Activated CD4-positive, alpha-beta T cell treated with anti-CD3 and anti-CD28 coated beads, Interleukin-10, Interleukin-2, amounts not matched to agents 100 ng/mL and 50 ng/mL, durations not matched to agents 16 hours and 8 hours (primary cell): ENCODE measurements around the gene CD300C.
A peak's percentile ranks its signal among the peaks of the same experiment; 100 is the strongest.
"Not testable (repeated sequence)": the region's sequence is repeated elsewhere in the genome, so short reads cannot be mapped to it uniquely, and the experiment has no call there.

Source experiments
- DNase-seq: peaks from one replicate; pipeline ENCODE4 v3.0.0-alpha.2; 2020

Gene CD300C

DNA sequence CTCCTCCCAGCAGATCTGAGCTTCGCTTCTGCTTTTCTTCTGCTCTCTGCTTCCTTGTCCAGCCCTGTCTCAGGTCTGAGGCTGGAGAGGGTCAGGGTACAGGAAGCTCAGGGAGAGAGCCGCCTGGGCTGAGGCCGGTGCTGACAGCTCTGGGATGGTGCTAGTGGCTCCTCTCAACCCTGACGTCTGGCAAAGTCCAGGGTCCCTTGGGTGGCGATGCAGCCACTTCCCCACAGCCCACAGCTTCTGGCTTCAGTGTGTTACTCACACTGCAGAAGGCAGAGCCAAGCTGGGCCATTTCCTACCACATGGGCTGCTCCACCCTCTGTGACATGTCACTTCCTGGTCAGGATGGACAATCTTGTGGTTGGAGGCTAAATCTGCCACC lies at the start of gene CD300C:
CD300C (minus strand) TSS at position 273 of the 388 bp plus-strand sequence. CDS start 333 bp downstream, outside the sequence.
- DNase-seq: peak; percentile 19

DNA sequence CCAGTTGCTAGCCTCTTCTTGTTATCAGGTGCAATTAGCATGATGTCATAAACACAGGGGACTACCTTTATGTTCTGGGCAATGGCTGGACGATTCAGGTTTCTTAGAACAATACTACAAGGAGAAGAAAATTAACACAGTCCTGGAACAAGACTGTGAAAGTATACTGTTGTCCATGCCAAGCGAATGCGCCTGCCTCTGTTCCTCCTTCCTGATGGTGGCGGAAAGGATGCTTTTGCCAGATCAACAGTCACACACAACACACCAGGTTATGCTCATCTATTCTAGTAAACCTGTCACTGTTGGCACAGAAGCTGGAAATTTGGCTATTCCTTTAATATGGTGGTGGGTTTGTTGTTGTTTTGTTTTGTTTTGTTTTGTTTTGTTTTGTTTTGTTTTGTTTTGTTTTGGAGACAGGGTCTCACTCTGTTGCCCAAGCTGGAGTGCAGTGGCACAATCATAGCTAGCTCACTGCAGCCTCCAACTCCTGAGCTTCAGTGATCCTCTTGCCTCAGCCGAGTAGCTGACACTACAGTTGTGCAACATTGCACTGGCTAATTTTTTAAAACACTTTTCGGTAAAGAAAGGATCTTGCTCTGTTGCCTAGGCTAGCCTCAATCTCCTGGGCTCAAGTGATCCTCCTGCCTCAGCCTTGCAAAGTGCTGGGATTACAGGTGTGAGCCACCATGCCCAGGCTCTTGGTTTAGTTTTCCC lies 49.3 kb upstream of the CD300C start:
- DNase-seq: no peak

DNA sequence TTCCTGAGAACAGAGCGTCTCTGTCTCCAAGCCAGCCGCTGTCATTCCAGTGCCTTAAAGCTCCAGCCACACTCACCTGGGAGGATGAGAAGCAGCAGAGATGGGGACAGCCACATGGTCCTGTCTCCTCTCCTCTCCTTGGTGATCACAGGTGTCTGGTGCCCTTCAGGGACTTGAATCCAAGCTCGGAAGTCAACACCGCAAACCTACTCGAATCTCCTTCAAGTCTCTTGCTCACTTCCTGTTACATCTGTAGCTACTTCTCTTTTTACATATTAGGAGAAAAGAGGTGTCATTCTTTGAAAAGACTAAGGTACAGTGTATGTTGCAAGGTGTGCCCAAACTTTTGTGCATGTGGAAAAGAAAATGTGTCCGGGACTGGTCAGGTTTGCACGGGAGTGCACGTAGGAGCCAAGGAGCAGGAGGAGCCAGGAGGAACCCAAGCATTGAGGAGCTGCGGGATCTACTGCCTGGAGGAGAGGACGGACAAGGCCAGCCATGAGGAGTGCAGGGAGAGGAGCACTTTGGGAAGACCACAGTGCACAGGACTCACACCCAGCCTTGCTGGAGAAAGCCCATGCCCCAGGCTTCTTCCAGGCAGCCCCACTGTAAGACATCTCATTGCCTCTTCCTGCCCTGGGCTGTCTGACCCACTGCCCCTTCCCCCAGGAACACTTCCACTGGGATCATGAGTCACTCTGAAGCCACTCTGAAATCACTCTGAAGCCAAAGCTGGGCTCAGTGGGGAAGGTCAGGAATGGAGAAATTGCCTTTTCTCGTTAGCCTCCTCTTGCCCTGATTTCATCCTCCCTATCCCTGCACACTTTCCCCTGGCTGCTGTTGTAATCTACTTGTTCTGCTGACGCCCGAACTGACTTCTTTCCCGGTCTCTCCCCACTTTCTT lies 46.4 kb upstream of the CD300C start, which contains the start of gene CD300LD:
CD300LD (minus strand) TSS at position 197 of the 904 bp plus-strand sequence; CDS start at position 116, 81 bp downstream.
- DNase-seq: peak; percentile 12

DNA sequence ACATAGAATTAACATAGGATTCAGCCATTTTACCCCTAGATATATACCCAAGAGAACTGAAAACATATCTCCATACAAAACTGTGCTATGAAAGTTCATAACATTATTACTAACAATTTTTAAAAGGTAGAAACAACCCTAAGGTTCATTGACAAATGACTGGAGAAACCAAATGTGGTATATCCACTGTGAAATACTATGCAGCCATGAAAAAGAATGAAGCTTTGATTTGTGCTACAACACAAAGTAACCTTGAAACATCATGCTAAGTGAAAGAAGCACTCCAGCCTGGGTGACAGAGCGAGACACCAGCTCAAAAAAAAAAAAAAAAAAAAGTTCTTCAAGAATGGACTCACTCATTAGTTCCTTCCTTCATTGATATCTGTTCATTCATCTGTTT lies 45.6 kb upstream of the CD300C start:
- DNase-seq: no peak

DNA sequence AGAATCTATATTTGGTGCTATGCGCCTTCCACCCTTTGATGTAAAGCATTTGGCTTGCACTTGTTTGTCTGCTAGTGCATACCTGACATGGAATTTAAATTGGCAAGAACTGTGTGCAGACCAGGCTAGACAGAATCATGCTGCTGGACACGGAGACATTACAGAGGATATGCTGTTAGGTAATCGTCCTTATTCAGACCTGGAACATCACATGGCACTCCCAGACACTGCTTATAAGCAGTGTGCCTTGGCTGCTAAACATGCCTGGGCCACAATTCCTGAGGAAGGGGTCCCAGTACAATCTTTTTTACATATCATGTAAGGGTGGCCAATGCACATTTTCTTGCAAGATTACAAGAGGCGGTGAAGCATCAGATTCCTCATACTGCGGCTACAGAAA lies 39.8 kb upstream of the CD300C start:
- no peak for DNase-seq

DNA sequence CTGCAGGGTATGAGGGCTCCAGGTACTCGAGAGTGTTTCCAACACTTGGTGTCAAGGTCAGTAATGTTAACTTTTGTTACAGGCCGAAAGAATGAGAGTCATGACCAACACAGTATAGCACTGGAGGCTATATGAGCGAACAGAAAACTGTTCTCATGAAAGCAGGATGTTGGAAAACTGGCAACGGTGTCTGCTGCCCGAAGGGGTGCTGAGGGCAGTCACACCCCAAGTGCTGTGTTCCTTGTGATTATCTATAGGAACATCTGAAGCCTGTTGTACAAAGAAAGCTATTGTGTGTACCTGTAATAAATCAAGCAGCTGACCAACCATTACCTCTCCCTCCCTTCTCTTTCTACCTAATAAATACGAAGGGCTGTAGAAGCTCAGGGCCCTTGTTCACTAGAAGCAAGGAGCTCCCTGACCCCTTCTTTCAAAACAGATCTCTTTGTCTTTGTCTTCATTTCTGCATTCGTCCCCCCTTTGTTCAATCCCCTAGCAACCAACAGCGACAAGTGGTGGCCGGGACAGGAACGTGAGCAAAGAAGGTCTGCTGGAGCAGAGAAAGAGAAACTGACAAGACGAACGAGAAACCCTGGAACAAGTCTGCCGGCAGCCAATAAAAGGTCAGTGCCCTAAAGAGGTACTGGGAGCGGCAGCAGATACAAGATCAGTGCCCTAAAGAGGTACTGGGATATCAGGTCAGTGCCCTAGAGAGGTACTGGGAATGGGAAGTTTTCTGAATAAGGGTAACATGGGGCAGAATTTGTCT lies 38.6 kb upstream of the CD300C start:
- no peak for DNase-seq

DNA sequence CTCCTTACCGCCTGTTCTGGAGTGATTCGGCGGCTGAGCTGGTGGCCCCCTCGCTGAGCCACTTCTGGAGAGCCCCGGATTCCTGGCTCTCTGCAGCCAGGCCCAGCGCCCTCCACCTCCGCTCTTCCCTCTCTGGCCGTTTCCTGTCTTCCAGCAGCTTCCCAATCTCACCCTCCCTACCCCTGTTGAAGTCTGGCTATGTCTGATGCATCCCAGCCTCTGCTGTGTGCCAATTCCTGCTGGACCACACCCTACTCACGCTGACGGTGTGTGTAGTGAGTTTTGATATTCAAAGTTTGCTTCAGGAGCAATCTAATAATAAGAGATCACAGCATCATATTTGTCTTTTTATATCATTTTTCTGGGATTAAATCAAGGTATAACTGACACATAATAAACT lies 36.7 kb upstream of the CD300C start:
- DNase-seq: no peak

DNA sequence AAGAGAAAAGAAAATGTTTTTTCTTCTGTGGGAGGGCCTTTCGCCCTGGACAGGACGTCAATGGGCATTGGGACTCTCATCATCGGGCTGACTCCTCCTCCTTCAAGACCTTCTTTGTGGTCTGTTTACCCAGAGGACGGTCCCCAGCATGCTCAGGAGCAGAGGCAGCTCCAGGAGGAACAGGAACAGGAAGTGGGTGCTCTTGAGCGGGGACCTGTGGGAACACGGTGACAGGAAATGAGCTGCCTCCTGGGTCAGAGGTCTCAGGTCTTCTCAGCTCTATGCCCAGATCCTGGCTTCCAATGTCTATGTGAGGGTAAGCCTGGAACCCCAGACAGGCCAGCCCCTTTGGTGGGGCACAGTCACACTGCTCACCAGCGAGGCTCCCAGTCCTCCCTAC lies 34.0 kb upstream of the CD300C start:
- DNase-seq: no peak

DNA sequence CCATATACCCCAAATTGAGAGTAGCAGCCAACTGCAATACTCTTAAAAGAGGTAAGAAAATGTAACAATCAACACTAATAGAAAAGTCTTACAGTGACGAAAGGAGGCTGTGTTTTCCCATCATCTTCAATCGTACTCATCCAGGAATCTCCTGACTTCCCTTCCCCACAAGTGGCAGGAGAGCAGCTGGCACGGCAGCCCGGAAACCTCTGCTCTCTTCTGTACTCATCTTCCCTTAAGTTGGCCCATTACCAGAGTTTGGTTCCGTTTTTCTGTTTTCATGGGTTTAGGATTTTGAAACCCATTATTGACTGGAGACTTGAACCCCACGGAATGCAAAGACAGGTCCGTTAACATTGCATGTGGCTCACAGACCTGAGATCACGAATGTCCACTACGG lies 33.1 kb upstream of the CD300C start:
- DNase-seq: no peak

DNA sequence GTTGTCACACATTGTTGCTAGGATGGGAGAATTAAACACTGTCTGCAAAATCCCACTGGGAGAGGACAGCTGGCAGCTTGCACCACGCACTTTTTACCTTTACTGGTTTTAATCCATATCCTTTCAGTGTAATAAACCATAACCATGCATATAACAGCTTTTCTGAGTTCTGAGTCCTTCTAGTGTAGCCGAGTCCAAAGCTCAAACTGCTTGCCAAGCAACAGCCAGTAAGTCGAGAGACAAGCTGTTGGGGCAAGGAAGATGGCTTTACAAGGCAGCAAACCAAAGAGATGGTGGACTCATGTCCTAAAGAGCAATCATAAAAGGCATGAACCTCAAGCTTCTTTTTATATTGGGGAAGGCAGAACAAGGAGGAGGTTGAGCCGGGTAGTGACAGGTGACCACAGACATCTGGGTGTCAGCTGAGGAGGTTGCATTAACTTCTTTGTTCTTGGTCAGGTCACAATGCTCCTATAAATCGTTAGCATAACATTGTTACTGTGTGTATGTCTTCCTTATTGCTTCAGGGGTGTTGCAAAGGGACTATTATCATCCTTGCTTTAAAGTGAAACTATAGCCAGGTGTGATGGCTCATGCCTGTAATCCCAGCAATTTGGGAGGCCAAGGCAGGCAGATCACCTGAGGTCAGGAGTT lies 28.7 kb upstream of the CD300C start:
- no peak for DNase-seq

DNA sequence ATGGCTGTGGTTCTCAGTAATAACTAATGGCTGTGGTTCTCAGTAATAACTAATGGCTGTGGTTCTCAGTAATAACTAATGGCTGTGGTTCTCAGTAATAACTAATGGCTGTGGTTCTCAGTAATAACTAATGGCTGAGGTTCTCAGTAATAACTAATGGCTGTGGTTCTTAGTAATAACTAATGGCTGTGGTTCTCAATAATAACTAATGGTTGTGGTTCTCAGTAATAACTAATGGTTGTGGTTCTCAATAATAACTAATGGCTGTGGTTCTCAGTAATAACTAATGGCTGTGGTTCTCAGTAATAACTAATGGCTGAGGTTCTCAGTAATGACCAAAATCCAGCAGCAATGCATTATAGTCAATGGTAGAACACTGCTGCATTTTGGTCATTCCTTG lies 27.7 kb upstream of the CD300C start:
- not testable (repeated sequence) for DNase-seq

DNA sequence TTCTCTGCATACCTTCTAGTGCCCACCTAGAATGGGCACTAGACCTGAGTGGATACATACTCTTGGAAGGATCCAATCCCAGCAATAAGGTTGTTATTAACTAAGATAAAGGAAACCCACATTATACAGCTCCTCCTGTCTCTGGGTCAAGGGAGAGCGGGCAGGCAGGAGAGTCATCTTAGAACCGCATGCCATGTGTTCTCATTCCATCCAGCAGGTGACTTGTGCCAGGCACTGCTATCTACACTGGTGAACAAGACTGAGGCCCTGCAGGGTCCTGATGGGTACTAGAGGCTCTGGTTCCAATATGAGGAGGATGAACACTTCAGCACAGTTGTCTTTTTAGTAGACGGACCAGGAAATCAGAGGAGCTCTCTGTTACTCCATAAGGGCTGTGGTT lies 27.3 kb upstream of the CD300C start:
- no peak for DNase-seq

DNA sequence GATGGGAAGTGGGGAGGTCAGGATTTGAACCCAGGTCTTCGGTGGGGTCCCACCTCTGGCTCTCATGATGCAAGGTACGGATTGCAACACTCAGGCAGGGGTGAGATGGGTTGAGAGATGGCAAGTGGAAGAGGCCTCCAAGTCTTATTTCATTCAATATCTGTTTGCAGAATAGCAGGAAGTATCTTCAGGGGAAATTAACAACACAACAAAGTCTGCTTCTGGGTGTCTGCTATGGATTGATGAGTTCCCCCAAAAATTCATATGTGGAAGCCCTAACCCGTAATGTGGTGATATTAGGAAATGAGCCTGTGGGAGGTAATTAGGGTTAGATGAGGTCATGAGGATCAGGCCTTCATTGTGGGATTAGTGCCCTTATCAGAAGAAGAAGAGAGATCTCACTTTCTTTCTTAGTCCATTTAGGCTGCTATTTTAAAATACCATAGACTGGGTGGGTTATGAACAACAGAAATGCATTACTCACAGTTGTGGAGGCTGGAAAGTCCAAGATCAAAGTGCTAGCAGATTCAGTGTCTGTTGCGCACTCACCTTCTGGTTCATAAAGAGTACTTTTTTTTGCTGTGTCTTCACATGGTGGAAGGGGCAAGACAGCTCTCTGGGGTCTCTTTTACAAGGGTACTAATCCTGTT lies 25.8 kb upstream of the CD300C start:
- DNase-seq: no peak

DNA sequence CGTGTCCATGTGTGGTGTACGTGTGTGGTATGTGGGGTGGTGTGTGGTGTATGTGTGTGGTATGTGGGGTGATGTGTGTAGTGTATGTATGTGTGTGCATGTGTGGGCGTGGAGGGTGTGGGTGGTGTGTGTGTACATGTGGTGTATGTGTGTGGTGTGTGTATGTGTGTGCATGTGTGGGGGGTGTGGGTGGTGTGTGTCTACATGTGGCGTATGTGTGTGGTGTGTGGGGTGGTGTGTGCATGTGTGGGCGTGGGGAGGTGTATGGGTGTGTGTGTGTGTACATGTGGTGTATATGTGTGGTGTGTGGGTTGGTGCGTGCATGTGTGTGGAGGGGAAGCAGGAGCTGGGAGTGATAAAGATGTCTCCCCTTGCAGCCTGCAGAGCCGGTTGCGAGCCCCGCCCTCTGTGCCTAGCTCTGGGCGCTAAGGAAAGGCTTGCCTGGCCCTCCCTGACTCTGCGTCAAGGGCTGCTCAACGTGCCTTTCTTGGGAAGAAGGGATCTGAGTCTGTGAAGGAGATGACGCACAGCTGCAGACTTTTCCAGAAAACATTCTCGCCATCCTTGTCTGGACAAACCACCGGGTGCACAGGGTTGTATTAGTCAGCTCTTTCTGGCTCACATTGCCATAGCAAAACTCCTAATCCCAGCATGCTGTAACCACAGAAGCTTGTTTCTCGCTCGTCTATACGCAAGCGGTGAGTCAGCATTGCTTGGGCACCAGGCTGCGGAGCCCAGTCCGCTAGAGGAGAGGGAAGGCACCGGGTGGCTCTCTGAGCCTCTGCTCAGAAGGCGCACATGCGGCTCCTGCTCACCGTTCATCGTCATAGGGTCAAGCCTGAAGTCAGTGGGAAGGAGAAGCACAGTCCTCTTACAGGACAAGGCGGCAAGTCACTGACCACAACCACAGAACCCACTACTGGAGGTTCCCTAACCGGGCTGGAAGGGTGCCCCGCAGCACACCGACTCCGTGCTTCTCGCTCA lies 23.4 kb upstream of the CD300C start:
- peak; percentile 42 for DNase-seq

DNA sequence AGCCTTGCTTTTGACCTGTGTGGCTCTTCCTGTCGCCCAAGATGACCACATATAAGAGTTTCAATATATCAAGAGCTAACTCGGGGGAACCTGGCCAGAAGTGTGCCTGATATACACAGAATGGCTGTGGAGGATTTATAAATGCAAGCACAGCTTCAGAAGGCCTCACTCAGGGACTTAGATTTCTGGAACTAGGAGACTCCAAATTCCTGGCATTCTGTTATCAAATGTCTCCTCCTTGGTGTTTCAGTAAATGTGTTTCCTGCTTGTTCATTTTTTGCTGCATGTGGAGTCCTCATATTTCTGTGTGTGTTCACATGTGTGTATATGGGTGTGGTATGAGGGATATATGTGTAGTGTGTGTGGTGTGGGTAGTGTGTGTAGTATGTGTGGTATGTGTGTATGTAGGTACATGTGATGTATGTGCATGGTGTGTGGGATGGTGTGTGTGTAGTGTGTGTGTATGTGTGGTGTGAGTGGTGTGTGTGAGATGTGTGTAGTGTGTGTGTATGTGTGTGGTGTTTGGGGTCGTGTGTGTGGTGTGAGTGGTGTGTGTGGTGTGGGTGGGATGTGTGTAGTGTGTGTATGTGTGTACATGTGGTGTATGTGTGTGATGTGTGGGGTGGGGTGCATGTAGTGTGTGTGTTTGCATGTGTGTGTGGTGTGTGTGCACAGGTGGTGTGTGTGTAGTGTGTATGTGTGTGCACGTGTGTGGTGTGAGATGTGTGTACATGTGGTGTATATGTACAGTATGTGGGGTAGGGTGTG lies 22.4 kb upstream of the CD300C start:
- DNase-seq: no peak

DNA sequence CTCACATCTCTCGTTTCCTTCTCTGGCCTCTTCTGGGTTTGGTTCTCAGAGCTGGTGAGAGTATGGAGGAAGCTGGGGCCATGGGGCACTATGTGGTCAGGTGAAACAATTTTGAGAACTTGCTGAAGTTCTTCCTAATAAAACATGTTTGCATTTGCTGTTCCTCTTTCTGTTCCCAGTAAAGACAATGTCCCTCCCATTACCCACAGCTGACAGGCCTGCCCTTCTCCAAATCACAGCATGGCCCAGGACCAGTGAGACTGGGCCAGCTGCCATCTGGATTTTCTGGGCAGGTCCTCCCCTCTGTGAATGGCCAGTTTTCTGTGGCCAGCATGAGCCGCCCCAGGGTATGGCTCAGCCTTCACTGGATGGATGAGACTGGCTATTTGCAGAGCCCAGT lies 21.5 kb upstream of the CD300C start, which contains the start of gene CD300H:
CD300H (minus strand) TSS at position 113 of the 400 bp plus-strand sequence.
- DNase-seq: no peak

DNA sequence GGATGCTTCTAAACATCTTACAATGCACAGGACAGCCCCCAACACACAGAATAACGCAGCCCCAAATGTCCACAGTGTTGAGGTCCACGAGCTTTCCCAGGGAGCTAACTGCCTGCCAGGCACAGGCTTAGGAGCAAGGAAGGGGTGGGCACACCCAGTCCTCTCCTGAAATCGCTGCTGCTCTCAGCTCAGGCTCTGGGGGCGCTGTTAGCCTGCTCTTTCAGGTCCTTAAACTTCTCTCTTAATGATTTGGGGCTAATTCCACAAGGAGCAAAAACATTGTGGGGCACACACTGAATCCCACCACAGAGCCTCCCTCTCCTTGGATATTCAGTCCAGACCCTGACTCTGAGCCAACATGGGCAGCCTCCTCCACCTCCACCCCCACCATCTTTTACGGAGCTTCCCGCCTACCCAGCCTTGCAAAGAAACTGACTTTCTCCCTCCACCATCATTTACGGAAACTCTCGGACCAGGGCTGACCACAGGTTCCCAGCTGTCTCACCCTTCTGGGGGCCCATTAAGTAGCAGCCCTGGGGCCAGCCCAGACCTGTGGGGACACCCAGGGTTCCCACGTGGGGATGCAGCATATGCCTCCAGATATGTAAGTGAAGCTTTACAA lies 20.3 kb upstream of the CD300C start:
- peak; percentile 42 for DNase-seq

DNA sequence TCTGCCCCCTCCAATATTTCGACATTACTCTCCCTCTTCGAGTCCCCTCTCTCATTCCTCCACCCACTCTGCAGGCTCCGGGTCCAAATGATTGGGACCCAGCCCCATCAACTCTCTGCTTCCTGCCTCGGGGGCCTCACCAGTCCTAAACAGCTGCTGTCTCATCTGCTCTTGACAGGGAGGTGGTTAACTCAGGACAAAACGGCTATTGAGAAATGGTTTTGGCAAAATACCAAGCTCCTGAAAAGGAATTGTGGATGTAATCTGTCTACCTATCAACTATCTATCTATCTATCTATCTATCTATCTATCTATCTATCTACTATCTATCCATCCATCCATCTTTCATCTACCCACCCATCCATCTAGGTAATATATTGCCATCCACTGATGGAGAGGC lies 19.2 kb upstream of the CD300C start:
- no peak for DNase-seq

DNA sequence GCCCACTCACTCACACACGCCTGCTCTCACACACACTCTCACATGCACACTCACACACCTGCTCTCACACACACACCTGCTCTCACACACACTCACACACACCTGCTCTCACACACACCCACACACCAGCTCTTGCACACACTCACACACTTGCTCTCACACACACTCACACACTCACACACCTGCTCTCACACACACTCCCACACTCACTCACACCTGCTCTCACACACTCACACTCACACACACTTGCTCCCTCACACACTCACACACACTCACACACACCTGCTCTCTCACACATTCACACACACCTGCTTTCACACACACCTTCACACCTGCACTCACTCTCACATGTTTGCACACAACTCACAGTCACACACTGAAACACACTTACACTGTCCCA lies 17.4 kb upstream of the CD300C start:
- DNase-seq: no peak

DNA sequence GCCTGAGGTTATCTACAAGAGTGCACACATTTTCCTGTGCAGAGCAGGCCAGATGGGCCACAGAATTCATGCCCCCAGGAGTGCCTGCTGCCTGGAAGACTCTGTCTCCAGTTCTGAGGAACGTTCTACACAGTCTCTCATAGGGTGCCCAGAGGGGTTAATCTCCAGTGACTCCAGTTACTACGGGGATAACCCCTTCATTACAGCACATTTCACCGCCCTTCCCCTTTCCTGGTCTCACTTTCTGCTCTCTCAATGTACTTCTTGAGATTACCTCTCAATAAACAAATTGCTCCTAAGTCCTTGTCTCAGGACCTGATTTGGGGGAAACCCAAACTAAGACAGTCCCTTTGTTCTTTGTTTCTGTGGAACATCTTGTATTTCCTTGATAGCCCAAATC lies 15.7 kb upstream of the CD300C start:
- DNase-seq: no peak
